GM18907 (cell line): ENCODE data around the gene FAH.

Experiments used
- ATAC-seq: cut with Tn5 transposase; IDR thresholded peaks from one replicate; pipeline ENCODE4 v1.9.1; 2021; ENCODE audit warnings: mild to moderate bottlenecking, moderate library complexity; ENCODE audit not compliant: unreplicated experiment

Gene FAH

DNA sequence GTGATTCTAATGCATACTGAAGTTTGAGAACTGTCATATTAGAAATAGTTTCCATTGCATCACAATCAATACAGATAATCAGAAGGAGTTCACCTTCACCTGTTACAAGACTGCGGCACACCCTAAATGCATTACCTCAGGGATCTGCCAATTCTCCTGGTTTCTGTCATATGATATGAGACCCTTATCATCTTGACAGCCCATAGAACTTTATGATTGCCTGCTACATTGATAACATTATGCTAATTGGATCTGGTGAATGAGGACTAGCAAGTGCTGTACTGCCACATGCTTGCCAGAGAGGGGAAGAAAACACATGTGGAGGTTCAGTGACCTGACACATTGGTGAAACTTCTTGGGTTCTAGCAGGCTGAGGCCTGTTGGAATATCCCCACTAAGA, 41.4 kb downstream of the FAH start:
- ATAC-seq, result no peak

GRCh38 chr15:80194914-80195313, 42.1 kb downstream of the FAH start:
- no peak for ATAC-seq

GRCh38 chr15:80199366-80199765, 46.6 kb downstream of the FAH start:
- ATAC-seq, result no peak

GRCh38 chr15:80199869-80200268, 47.1 kb downstream of the FAH start:
- ATAC-seq, result no peak

- no peak for ATAC-seq
These were observed 48.6 kb downstream of the FAH start for GRCh38 chr15:80201256-80202015.

GRCh38 chr15:80202016-80202315, 49.2 kb downstream of the FAH start:
- ATAC-seq, result no peak

DNA sequence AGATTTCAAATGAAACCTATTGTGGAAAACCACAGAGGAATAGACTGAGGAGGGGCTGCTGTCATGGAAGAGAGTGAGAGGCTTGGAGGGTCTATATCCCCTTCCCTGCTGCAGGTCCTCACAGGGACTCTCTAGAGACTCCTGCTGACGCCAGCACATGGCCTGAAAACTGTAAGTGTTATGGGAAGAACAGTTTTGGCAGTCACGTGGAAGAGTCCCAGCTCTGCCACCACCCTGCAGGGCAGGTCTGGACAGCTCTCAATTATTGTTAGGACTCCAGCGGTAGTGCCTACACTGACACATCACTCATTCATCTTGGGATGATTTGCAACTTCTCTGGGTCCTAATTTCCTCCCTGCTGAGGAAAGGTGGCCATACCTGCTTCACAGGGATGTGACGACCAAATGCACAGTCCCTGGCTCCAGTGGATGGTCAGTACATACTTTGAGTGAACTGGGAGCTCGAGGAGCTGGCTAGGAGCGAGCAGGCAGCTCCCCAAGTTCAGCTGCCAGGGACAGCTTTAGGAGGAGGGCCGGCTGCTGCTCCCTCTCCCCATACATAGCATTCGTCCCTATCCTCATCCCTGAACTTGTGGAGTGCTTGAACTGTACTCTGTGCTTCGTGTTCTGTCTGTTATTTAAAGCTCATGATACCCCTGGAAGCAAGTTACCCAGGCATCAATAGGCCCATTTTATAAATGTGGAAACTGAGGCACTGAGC, 50.0 kb downstream of the FAH start:
- ATAC-seq, result no peak

GRCh38 chr15:80203361-80203885, 50.6 kb downstream of the FAH start:
- ATAC-seq, result no peak

DNA sequence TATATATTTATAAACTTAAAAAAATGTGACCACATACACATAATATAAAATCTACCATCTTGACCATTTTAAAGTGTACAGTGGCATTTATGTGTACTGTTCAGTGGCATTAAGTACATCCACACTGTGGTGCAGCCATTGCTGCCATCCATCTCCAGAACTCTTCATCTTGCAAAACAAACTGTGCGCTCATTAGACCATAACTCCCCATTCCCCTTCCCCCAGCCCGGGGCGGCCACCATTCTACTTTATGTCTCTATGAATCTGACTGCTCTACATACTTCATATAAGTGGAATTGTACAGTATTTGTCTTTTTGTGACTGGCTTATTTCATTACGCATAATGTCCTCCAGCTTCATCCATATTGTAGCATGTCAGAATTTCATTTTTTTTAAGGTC, 51.4 kb downstream of the FAH start:
- no peak for ATAC-seq

GRCh38 chr15:80207887-80208286, 55.1 kb downstream of the FAH start:
- ATAC-seq, result no peak

DNA sequence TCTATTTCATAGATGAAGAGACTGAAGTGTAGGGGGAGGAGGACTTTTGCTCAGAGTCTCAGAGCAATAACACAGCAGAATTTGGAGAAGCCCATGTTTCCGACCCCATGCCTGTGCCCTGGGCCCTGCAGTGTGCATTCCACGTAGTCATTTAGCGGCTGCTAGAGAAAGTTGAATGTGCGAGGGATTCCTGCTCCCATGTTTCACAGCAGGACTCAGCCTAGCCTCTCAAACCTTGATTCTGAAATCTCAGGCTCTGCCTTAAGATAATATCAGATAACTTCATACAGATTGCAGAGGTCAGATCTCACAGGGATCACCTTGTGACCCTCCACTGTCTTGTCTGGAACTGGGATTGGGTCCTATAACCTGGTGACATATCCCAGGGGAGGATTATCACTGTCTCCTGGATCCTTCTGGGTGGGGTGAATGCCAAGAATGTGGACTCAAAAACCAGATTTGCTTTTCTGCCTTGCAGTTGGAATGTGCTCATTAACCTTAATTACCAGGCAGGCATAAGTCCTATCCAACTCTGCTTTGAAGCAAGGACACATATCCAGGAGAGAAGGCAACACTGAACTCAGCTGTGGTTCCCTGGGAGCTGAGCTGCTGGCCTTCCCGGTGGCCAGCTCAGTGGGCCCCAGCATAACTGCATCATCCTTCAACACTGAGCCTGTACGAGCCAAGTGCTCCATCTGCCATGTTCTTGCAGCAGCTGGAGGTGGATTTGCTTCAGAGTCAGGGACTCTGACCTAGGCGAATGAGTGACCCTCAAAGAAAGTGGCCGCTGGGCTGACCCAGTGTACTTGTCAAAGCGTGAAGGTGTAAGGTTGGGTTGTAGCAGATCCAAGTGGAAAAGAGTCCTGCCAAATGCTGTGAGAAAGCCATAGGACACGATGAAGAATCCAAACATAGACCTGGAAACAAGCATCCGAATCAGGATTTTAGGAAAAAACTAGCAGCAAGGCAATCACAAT, 56.2 kb downstream of the FAH start:
- no peak for ATAC-seq

- ATAC-seq, result no peak
These were observed 58.1 kb downstream of the FAH start for GRCh38 chr15:80210611-80211573.

DNA sequence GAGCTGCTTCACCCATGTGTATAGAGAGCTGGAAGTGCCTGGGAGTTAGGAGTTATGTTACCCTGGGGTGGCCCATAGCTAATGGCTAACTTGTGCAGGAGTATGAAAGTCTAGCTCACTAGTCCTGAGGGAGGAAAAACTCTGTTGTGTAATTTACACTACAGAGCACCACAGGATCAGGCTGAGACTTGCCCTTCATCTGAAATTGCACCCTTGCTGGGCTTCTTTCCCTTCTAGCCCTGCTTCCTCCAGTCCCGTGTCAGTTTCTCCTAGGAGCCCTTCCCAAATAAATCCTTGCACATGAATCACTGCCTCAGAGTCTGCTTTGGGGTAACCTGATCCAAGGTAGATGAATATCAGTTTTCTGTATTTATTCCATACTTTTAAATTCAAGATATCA, 59.2 kb downstream of the FAH start:
- ATAC-seq, result no peak

DNA sequence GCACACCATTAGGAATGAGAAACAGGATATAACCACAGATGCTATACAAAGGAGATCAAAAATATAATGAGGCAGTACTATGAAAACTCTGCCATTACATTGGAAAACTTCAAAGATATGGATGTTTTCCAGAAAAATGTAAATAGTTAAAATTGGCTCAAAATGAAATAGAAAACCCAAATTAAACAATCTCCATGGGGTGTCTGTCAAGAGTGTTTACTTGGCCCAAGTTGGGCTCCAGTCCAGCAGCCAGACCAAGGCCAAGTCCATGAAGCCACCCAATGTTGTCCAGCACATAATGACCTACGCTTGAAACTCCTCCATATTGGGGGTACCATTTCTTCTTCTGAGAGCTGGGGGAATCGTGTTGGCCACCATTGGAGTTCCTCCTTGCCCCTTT, 62.1 kb downstream of the FAH start:
- no peak for ATAC-seq

- ATAC-seq, result no peak
These were observed 63.3 kb downstream of the FAH start for GRCh38 chr15:80216141-80216540.

GRCh38 chr15:80216911-80217310, 64.1 kb downstream of the FAH start:
- ATAC-seq, result no peak

DNA sequence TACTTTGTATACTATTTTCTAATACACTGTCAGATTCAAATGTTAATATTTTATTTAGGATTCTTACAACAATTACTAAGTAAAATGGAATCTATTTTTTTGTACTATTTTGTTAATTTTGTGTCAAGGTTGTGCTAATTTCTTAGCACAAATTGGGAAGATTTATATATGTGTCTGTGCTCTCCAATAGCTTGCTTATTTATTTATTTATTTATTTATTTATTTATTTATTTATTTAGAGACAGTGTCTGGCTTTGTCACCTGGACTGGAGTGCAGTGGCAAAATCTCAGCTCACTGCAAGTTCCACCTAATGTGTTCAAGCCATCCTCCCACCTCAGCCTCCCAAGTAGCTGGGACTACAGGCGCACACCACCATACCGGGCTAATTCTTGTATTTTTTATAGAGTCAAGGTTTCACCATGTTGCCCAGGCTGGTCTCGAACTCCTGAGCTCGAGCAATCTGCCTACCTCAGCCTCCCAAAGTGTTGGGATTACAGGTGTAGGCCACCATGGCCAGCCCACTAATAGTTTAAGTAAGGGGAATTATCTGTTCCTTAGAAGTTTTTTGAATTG, 64.6 kb downstream of the FAH start:
- ATAC-seq, result no peak

GRCh38 chr15:80219955-80220354, 67.2 kb downstream of the FAH start:
- ATAC-seq, result no peak

GRCh38 chr15:80228959-80229610, 76.3 kb downstream of the FAH start:
- ATAC-seq, result no peak
